Pulmonary artery endothelial cell (primary cell): ENCODE data around the gene OR51F1. TPM values are rescaled to one million over a fixed set of nuclear protein-coding genes. Genes with fewer than 3 reads are reported as not detected.
"Not testable (repeated sequence)": the region's sequence is repeated elsewhere in the genome, so short reads cannot be mapped to it uniquely, and the experiment has no call there.

Experiments
- DNase-seq: peaks from one replicate; pipeline ENCODE4 v3.0.0-alpha.2; 2011; ENCODE audit warnings: low read depth, low spot score
- total RNA-seq: library from RNA; depleted of rRNA; stranded (reverse); fragments of >200 nt; gene quantifications from 2 replicates; pipeline ENCODE4 v1.2.3, GENCODE V29; 2014

Gene OR51F1, protein sequence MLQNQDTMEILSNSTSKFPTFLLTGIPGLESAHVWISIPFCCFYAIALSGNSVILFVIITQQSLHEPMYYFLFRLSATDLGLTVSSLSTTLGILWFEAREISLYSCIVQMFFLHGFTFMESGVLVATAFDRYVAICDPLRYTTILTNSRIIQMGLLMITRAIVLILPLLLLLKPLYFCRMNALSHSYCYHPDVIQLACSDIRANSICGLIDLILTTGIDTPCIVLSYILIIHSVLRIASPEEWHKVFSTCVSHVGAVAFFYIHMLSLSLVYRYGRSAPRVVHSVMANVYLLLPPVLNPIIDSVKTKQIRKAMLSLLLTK
- not detected in 2 replicates for total RNA-seq

DNA sequence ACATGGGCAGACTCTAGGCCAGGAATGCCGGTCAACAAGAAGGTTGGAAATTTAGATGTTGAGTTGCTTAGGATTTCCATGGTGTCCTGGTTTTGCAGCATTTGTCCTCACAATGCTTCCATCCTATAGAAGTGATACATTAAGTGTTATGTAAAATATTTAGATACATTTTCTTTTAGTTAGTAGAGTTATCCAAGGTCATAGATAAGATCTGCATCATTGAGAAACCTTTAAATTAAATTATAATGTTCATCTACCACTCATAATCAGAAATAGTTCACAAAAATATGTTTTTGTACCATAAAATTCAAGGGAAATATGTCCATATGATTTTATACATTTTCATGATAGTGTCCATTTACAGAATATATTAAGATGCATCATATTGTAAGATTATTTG, at the start of gene OR51F1:
OR51F1 (minus strand) TSS at position 101 of the 400 bp plus-strand sequence; CDS start at position 101, 0 bp downstream.
- no peak for DNase-seq

DNA sequence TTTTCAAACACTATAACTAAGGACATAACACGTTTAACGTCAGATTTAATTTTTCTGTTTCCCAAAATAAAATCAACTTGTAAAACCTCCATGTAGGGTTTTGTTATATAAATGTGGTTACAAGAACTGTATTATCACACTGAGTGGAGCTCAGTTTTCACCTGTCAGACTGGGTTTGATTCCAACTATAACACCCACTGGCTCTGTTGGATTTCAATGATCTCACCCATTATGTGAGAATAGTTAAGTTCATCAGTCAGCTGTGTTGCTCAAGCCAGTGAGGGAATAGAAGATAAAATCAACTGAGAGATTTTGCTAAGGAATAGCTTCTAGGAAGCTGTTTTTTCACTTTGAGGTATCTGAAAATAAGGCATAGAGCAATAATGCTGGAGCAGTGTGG, 39.5 kb upstream of the OR51F1 start:
- DNase-seq: no peak

- DNase-seq: no peak
Observed at GRCh38 chr11:4808476-4808875, 38.7 kb upstream of the OR51F1 start.

DNA sequence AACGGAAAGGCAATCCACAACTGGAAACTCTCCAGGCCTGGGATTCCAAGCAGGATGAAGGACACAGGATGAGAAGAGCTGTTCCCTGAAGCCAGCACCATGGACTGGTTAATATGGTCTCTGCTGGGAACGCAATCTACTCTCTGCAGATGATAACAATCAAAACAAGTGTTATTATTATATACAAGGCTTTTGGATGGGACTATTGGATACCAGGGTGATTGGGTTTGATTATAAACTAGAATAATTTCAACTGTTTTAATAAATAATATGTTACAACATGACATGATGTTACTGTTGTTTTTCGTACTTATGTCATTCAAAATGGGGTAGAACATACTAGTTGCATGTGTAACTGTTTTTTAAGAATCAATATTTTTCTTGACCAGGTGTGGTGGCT, 34.5 kb upstream of the OR51F1 start, which contains the start of gene OR52R1:
OR52R1 (minus strand) TSS at position 101 of the 400 bp plus-strand sequence; CDS start at position 101, 0 bp downstream.
- DNase-seq: no peak

DNA sequence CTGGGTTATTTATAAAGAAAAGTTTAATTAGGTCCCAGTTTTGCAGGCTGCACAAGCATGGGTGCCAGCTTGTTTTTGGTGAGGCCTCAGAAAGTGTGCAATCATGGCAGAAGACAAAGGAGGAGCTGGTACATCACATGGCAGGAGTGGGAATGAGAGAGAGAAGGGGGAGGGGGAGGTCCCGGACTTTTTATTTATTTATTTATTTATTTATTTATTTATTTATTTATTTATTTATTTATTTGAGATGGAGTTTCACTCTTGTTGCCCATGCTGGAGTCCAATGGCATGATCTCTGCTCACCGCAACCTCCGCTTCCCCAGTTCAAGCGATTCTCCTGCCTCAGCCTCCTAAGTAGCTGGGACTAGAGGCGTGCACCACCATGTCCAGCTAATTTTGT, 31.6 kb upstream of the OR51F1 start:
- DNase-seq: not testable (repeated sequence)

- DNase-seq: no peak
Observed at GRCh38 chr11:4798427-4799183, 28.9 kb upstream of the OR51F1 start.

GRCh38 chr11:4797206-4797605, 27.5 kb upstream of the OR51F1 start:
- no peak for DNase-seq

- no peak for DNase-seq
Observed at GRCh38 chr11:4782454-4782853, 12.7 kb upstream of the OR51F1 start.

- DNase-seq: no peak
Observed at GRCh38 chr11:4768094-4768493, 1.6 kb downstream of the OR51F1 start.

DNA sequence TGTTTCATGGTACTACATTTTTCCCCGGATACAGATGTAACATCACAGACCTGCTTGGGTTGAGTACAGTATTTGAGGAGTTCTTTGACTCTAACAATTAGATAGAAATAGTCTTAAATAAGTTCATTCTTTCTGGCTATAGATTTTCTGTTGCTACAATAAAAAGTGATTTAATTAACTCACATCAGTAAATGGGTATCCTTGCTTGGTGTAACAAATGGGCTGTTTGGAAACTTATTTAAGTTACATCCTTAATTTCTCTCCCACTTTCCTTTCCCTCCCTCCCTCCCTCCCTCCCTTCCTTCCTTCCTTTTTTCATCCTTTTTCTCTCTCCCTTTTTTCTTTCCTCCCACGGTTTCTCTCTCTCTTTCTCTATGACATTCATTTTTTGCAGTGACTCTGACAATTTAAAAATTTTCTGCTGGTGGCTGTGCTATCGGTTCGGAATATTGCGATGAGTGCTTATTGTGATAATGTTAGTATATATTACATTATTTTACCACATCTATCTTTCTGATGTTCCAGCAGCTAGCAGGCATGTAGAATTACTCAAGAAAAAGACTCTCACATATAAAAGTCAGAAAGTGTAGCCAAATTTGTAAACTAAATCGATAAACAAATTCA, 3.2 kb downstream of the OR51F1 start:
- no peak for DNase-seq

- no peak for DNase-seq
Observed at GRCh38 chr11:4763096-4763495, 6.6 kb downstream of the OR51F1 start.

DNA sequence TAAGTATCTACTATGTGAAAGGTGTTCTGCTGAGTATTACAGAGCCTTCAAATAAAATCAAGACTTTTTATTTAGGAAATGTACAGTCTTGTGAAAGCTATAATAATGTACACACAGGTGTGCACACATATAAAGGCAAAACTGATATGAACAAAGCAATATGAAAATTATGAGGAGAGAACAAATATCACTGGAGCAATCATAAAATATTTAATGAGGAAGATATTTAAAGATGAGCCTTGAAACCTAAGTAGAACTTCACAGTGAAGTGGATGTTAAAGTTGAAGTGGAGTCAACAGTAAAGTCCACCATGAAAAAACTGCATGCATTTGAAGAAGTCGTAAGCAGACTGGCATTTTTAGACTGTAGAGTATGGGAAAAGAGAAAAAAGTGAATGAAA, 18.5 kb downstream of the OR51F1 start:
- no peak for DNase-seq

DNA sequence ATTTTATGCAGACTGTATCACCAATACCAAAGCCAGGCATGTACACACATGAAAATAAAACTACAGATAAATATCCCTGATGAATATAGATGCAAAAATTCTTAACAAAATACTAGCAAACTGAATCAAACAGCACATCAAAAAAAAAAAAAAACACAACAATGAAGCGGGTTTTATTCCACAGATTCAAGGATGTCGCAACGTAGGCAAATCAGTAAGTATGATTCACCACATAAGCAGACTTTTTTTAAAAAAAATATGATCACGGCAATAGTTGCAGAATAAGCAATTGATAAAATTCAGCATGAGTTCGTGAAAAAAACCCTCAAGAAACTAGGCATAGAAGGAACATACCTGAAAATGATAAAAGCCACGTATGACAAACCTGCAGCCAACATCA, 21.3 kb downstream of the OR51F1 start:
- DNase-seq: no peak

- no peak for DNase-seq
Observed at GRCh38 chr11:4740735-4741134, 29.0 kb downstream of the OR51F1 start.

GRCh38 chr11:4727171-4727570, 42.6 kb downstream of the OR51F1 start:
- DNase-seq: no peak

DNA sequence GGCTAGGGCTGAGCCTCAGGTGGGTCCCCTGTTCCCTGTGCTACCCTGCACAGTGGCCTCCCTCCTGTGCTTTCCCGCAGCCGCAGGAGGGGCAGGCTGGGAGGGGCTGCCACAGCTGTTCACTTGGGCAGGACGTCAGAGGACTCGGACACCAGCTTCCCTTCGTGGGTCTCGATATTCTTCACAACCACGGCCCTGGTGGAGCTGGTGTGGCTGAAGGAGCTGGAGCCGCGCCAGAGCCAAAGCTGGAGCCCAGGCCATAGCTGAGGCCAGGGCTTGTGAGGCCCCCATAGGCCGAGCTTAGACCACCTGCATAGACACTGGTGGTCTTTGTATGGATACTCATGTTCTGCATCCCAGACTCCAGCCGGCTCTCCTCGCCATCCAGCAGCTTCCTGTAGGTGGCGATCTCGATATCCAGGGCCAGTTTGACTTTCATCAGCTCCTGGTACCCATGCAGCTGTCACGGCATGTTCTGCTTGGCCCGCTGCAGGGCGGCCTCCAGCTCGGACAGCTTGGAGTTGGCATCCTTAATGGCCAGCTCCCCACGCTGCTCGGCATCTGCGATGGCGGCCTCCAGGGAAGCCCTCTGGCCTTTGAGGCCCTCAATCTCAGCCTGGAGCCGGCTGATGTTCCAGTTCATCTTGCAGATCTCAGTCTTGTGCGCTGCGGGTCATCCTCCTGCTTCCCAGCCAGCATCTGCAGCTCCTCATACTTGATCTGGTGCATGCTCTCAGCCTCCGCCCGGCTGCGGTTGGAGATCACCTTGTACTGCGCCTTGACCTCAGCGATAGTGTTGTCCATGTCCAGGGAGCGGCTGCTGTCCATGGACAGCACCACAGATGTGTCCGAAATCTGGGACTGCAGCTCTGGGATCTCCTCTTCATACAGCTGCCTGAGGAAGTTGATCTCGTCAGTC, 46.9 kb downstream of the OR51F1 start:
- not testable (repeated sequence) for DNase-seq

Other genes with a start within 250 kb of the OR51F1 start
- not detected in 2 replicates for gene OR52M1, start 224.7 kb downstream of the OR51F1 start, total RNA-seq
- gene OR52I2, start 188.2 kb downstream of the OR51F1 start, total RNA-seq: not detected in 2 replicates
- gene OR52I1, start 175.9 kb downstream of the OR51F1 start, total RNA-seq: not detected in 2 replicates
- 10.4 and 13.5 TPM in 2 replicates for gene TRIM68, start 161.7 kb downstream of the OR51F1 start, total RNA-seq
- gene OR51D1, start 132.5 kb downstream of the OR51F1 start, total RNA-seq: not detected in 2 replicates
- not detected in 2 replicates for gene OR51E1, start 126.0 kb downstream of the OR51F1 start, total RNA-seq
- gene OR51E2, start 72.1 kb downstream of the OR51F1 start, total RNA-seq: not detected in 2 replicates
- not detected in 2 replicates for gene MMP26, start 65.2 kb downstream of the OR51F1 start, total RNA-seq
- gene OR52R1, start 34.4 kb upstream of the OR51F1 start, total RNA-seq: not detected in 2 replicates
- gene OR51F2, start 51.4 kb upstream of the OR51F1 start, total RNA-seq: not detected in 2 replicates
- not detected in 2 replicates for gene OR51S1, start 79.3 kb upstream of the OR51F1 start, total RNA-seq
- gene OR51T1, start 112.0 kb upstream of the OR51F1 start, total RNA-seq: not detected in 2 replicates
- not detected in 2 replicates for gene OR51A7, start 133.8 kb upstream of the OR51F1 start, total RNA-seq
- gene OR51G2, start 149.4 kb upstream of the OR51F1 start, total RNA-seq: not detected in 2 replicates
- gene OR51G1, start 154.4 kb upstream of the OR51F1 start, total RNA-seq: not detected in 2 replicates
- not detected in 2 replicates for gene OR51A4, start 177.7 kb upstream of the OR51F1 start, total RNA-seq
- not detected in 2 replicates for gene OR51A2, start 185.8 kb upstream of the OR51F1 start, total RNA-seq
- not detected in 2 replicates for gene OR51L1, start 224.9 kb upstream of the OR51F1 start, total RNA-seq